HL-60/S4 (cell line): Measurements from ENCODE around the gene RIPPLY3.

Experiments
- in situ Hi-C: fragments of 300-500 bp; cut with MboI; formaldehyde crosslinking; loops from 2 replicates; pipeline ENCODE4 v1.14.3; 2022; ENCODE audit warnings: low sequenced_read_pairs

RIPPLY3 gene

GRCh38 chr21:37058261-37058660 lies 51.8 kb downstream of the RIPPLY3 start:
- in situ Hi-C loops = no loop called here

GRCh38 chr21:37059181-37059580 lies 52.7 kb downstream of the RIPPLY3 start:
- in situ Hi-C loops = no loop called here

- in situ Hi-C loops = no loop called here
Measured at GRCh38 chr21:37060296-37060695, 53.8 kb downstream of the RIPPLY3 start.

GRCh38 chr21:37061926-37062592 lies 55.6 kb downstream of the RIPPLY3 start:
- in situ Hi-C loops = no loop called here

GRCh38 chr21:37062593-37062935 lies 56.1 kb downstream of the RIPPLY3 start:
- in situ Hi-C loops = no loop called here

- in situ Hi-C loops = no loop called here
Measured at GRCh38 chr21:37063433-37063832, 56.9 kb downstream of the RIPPLY3 start.

GRCh38 chr21:37064841-37065240 lies 58.3 kb downstream of the RIPPLY3 start:
- in situ Hi-C loops = no loop called here

GRCh38 chr21:37065561-37066177 lies 59.2 kb downstream of the RIPPLY3 start:
- in situ Hi-C loops = no loop called here
